ENCODE measurements around the gene TNS1.

The TNS1 gene

DNA sequence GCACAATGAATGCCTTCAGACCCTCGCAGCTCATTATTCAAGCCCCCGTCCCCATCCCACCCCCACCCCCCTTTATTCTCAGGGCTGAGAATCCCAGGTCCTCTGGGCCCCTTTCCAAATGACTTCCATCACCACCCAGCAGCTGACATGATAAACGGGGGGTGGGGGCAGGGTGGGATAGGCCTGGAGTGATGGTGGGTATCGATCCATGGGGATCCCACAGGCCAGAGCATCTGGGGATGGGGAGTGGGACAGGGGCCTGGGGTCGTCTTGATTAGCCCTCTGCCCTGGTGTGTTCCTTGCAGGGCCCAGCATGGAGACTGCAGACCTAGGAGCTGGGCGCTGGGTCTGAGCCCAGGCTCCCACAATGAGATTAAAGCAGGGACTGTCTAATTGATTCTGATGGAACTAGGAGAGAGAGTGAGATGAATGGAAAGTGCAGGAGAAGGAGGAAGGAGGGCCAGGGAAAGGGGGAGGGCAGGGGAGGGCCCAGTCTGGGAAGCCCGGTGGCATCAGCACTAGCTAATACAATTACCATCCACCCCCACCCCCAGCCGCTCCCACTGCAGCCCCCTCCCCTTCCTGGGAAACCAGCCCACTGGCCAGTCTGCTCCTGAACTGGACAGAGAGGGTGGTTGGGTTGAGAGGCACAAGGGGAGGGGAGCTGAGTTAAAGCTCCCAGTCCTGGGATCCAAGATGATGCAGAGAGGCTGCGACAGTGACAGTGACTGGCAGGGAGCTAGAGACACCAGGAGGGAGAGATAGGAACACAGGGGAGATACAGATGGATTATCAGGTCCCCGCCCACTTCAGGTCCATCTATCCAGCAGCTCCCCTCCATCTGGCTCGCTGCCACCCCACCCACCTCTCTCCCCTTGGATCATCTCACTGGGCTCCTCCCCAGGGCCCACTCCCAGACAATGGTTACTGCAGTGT lies 13.1 kb upstream of the TNS1 start:
- peak; percentile 66 for DNase-seq (ENCODE audit: low spot score)

DNA sequence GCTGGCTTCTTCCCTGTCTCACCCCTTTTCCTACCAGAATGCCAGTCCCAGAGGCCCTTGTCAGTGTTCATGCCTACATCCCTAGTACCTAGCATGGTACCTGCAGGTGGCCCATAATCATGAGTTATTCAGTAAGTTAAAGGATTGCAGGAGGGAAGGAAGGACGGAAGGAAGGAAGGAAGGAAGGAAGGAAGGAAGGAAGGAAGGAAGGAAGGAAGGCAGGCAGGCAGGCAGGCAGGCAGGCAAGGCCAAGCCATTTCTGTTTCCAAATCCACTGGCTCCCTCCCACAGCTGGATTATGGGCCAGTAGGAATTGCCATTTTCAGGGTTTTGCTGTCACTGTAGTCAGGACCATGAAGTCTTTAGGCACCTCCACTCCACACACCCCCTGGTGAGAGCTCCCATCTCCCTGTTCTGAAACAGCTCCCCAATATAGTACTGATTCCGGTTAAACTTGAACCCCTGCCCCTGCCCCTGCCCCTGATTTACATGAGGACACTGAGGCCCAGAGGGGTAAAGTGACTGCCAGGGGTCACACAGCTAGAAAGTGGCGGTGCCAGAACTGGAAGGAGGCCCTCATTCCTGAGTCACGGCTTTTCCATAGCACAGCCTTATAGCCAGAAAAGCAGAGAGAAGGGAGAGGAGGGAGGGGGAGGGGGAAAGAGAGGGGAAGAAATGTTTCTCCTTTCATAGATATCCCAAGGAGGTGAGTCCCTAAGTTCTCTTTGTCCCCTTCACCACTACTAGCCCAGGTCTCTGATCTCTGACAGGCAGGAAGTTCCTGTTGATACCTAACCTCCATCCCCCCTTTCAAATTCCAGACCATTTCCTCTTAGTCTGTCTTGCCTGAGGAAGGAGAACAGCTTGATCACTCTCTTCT lies 12.2 kb upstream of the TNS1 start:
- DNase-seq (ENCODE audit: low spot score) = no peak

DNA sequence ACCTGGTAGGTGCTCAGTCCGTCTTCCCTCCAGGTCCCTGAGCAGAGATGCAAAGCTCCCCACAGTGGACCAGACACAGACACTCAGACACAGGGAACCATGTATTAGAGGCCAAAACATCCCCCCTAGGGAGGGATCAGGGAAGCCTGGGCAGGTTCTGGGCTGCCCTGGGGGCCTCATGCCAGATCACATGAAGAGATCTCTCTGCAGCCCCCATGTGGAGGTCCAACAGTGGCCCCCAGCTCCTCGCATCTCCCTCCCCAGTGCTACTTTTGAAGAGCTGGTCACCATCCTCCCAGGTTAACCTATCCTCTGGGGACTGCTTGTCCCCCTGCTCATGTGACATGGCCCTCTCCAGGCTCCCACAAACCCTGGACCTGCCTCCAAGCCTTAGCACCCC lies 10.5 kb upstream of the TNS1 start:
- no peak for DNase-seq (ENCODE audit: low spot score)

DNA sequence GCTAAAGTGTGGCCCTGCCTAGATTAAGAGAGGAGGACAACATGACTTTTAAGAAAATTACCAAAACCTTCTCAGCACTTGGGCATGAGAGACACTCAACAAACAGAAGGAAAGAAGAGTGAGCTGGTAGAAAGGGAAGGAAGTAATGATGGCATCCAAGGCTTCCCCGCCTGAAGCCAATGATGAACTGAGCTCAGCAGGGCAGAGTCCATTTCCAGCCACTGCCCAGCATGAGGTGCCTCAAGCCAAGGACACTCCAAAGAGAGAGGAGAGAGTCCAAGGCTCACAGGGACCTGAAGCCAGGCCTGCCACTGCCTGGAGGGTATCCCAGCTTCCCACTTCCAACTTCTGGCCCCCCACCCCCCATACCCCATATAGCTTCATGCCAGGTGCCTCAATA lies 9.5 kb upstream of the TNS1 start:
- no peak for DNase-seq (ENCODE audit: low spot score)

DNA sequence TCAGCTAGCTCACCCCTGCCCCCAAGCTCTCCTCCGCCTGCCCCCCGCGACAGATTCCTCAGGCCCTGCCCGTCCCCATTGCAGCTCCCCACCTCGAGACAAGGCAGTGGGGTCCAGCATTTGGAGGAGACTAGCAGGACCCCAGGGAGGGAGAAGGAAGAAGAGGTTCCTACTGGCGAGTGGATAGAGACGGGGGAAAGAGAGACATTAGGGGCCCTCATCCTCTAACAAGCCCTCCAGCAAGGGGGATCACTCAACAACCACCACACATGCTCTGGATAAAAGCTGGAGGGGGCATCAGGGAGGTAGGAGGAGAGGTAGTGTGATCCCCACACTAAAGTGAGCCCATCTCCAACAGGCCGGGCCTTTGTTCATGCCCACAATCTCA lies 8.9 kb upstream of the TNS1 start:
- no peak for DNase-seq (ENCODE audit: low spot score)

DNA sequence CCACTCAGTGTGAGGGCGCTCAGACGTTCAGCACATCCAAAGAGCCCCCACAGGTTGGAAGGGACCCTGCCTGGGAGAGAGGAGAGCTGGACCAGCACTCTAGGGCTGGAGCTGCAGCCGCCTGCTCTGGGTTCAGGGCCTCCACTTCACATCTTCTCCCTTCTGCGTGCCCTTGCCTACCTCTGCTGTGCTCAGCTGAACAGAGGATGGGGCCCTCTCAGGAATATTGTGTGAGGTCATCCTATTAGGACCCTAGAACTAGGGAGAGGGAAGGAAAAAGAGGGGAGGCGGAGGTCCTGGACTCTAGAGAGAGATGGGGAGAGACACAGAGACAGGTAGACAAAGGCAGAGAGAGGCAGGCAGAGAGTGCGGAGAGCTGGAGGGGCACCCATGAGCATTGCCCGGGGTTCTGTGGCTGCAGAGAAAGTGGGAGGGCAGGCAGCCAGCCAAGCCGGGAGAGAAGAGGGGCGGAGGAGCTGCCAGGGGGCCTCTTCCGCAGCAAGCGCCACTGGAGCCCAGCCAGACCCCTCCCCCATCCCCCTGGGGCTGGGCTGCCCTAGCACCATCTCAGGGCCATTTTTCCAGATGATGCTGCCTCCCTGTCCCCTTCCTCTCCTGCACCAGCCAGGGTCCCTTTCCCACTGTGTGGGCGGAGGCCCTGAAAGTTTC lies 8.3 kb upstream of the TNS1 start:
- DNase-seq (ENCODE audit: low spot score) = no peak

DNA sequence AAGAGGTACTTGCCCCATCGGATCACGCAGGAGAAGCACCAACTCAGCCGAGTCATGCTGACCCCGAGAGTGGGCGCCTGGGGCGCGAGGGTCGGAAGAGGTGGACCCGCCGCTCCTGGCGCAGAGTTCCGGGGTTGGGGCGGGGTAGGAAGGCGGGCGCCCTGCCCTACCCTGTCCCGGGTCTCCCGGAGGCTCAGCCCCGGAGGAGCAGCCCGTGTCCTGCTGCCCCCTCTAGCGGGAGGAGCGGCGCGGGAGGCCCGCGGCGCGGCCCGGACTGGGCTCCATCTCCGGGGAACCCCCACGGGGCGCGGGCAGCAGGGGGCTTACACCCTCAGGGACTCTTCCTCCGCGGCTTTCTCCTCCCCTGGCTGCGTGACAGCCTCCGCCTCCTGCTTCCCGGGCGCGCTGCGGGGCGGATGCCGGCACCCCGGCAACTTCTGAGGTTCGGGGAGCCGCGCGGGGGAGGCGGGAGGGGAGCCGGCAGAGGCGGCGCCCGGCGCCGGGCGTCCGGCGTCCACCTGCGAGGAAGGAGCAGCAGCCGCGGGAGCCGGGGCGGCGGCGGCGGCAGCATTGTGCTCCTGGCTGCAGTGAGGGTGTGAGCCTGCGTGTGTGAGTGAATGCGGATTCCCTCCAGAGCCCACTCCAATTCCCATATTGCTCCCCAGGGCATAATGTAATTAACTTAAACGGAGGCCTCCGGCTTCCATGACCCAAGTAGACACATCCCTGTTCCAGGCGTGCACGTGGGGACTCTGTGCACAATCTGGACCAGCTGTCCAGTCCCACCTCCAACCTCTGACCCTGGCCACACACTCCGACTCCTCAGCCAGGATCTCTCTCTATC lies 7.6 kb upstream of the TNS1 start:
- peak; percentile 76 for DNase-seq (ENCODE audit: low spot score)

DNA sequence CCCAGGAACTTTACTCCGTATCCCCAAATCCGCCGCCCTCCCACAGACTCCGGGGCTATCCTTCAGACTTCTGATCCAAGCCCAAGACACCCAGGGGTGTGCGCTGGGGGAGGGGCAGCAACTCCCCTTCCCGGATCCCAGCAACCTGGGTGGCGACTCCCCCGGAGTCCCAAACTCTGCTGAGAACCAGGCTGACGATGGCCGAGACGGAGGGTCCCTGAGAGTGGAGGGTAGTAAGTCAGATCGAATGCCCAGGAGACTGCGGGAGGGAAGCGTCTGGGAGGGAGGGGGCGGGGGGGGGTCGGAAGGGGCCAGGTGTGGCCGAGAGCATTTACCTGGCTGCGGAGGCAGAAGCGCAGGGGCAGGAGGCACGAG lies 7.0 kb upstream of the TNS1 start:
- DNase-seq (ENCODE audit: low spot score) = peak; percentile 62

DNA sequence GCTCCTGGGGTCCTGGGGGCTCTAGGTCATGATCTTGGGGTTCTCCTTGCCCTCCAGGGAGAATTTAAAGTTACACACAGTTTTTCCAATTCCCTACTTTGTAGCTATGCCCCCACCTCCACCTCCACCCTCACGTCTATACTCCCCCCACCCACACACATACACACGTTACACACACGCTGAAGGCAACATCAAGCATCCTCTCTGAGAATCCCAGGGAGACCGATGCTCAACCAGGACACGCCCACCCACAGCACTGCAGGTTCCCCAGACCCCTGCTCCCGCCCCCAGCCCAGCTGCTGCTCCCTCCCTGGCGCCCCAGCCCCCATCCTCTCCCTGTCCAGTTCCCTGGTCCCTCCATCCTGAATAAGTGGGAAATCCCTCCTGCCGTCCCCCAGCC lies 6.4 kb upstream of the TNS1 start:
- DNase-seq (ENCODE audit: low spot score) = no peak

DNA sequence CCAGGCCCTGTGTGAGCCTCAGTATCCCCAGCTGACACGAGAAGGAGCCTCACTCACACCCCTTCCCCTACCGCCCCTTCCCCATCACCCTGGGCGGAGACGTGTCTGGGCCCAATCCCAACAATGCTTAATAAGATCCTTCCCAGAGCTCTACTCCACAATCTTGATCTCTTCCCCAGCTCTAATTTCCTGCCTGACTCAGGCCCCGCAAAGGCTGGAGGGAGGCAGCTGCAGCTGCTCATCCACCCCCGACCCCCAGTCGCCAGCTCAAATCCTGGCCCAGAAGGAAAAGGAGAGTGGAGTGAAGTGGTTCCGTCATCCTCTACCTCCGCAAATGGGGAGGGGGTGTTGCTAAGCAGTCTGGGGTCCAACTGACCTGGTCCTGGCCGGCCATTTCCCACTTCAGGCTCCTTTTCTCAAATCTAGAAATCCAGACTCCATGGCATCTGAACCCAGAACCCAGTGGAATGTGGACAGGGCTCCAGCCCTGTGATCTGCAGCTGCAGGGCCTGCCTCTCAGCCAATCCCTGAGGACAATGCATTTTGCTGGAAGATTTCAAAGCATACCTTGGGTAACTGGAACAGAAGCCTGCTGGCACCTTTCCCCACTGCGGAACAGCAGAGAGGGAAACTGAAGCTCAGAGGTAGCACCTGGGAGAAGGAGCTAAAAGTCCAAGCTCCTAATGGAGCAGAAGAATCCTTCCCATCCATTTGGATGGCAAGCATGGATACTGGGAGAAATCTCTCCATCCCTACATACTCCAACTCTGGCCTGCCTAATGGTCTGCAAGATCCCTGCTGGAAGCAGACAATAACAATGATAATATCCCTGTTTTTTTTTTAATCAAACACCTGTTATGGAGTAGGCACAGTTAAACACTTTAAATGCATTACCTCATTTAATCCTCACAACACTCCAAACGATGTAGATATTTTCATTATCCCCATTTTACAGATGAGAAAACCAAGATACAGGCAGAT lies 5.6 kb upstream of the TNS1 start:
- no peak for DNase-seq (ENCODE audit: low spot score)

DNA sequence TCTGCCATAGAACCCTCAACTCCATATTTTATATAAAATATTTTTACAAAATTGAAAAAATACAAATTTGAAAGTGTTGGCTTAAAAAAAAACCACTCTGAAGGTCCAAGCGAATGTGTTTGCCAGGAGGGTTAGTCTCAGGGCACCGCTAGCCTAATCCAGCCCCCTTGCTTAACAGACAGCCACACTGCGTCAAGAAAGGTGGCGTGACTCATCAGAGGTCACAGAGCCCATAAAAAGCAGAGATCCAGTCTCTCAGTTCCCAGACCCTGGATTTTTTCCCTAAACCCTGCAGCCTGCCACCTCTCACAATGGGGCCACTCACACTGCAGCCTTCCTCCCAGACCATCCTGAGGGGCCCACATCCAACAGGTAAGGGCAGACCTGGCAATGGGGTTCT lies 3.9 kb upstream of the TNS1 start:
- no peak for DNase-seq (ENCODE audit: low spot score)

DNA sequence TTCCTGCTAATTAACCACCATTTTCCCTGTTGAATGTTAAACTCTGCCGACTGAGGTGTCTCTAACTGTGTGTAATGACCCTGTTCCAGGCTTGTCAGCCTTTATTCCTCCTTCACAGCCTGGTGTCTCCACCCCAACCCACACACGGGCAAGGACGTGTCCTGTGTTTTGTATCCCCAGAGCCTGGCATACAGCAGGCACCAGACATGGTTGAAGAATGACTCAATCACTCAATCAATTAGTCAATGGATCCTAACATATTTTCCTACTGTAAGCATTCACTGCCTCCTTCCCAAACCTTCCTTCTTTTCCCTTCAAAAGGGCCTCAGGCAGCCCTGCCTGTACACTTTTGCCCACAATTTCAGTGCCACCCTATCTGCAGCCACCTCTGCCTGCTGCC lies 2.7 kb upstream of the TNS1 start:
- DNase-seq (ENCODE audit: low spot score) = no peak

DNA sequence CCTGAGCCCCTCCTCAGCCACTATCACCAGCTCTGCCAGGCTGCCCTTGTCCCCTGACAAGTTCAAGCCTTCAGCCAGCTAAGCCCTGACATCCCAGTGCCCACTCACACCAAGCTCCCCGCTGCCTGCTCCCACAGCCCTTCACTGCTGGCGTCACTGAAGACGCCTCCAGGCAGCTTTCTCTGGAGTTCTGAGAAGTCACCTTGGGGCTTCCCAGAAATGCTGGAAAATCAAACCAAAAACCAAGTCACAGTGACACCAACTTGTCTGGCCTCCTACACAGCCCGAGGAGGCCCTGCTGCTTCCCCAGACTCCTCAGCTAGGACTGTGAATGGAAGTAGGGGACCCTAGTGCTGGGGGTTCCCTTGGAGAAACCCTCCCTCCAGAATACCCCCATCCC lies 2.2 kb upstream of the TNS1 start:
- no peak for DNase-seq (ENCODE audit: low spot score)

DNA sequence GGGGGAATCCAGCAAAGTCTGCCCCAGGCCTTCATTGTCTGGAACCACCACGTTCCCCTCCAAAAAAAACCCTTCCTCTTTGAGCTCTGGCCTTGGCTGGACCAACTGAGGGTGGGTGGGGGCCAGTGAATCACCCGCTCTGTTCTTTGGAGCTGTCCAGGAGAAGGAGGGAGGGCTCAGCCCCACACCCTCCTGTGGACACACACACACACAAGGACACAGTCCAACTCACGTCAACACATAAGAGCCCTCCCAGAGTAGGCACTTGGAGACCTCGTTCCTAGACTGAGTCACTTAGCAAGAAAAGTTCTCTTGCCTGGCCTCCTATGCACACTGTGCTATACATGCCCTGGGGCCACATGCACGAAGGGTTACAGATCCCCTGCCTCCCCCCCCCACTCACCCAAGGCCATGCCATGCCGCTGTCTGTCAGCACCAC lies 1.2 kb upstream of the TNS1 start:
- no peak for DNase-seq (ENCODE audit: low spot score)

DNA sequence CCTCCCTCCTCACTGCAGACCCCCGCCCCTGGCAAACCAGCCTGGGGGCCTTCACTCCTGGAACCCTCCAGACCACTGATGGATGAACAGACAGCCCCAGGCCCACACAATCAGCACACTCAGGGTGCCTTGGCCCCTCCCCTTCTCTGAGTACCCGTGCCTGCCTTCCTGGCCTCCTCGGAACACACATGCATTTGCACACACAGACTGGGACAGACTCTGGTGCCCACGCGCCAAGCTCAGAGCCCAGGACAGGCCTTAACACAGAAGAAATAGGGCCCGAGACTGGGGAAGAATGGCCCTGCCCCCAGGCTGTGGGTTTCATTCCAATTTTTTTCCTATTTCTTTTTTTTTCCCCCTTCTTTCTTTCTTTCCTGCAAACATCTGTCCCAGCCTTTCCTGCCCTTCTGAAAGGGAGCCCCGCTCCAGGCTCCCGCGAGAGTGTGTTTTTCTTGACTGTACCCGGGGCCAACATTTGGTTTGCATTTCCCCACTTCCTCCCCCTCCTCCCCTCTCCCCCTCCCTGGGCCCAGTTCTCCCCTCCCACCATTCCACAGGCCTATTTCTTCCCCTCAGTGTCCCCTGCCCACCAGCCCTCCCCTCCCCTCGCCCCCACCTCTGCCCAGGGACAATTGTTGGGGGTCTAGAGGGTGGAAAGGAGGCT lies 618 bp upstream of the TNS1 start:
- no peak for DNase-seq (ENCODE audit: low spot score)

DNA sequence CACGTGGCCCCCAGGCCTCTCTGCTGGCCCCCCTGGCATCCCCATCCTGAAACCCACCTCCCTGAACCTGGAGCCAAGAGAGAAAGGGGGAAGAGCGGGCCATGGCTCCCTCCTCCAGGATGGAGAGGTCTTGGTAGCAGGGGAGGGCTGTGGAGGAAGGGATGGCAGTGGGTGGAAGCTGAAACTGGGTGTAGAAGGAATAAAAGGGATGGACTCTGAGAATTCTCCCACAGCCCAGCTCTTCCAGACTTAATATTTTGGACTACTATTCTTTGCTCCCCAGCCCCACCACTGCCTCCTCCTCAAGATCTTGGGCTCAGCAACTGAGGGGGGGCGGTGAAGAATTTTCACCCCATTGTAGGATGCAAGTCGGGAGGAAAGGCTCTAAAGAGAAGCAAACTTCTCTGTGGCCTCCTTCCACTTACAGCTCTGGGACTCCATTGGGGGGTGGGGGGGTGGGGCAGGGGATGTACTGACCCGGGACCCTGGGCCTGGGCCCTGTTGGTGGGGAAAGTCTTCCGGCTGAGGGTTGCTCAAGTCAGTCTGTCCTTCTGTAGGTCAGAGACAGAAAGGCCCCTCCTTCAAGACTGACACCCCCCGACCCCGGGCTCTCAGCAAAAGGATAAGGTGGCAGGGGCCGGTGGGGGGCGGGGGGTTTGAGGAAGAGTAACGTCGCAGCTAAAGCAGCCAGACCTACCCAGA lies 501 bp downstream of the TNS1 start:
- DNase-seq (ENCODE audit: low spot score) = no peak

DNA sequence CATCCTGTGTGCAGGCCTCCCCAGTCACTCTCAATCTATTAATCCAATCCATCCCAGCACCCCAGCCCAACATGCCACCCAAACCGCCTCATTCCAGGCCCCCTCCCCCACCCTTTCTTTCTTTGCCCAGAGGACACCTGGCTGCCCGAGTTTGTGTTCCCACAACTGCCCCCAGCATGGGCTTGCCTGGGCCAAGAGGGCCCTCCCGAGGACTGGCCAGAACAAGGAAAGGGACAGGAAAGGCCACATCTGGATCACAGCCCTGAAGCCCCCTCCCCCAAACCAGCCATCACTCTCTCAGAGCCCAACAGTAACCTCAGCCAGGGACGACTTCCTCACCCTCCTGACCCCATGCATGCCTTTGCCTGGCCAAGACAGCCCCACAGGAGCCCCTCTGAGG lies 1.2 kb downstream of the TNS1 start:
- no peak for DNase-seq (ENCODE audit: low spot score)

DNA sequence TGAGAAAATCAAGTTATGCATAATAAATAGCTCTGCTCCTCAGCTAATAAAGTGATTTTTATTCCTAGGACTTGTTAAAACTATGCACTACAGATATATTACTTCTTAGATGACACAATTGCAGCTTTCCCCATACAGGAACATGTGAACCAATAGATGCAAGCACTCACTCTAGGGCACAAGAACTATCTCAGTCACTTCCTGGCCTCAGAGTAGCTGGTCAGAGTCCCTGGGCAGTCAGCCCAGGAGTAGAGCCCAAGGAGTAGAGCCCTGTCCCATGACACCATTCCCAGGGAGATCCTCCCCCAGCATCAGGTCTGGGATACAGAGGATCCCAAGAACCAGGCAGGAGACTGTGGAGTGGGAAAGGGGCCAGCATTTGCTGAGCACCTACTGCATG lies 2.7 kb downstream of the TNS1 start:
- no peak for DNase-seq (ENCODE audit: low spot score)

DNA sequence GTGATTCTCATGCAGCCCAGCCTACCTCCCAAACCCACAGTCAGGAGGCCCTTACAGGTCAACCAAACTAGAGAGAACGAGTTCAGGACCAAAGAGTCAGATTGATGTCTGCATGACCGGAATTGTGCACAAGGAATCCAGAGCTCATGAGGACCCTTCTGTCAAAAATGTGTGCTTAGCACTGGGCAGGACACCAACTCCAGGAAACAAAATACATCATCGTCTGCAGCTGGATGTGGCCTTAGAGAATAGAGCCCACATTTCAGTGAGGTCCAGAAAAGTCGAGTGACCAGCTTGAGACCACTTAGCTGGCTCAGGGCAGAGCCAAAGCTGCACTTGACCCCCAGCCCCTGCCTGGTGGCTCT lies 3.2 kb downstream of the TNS1 start:
- DNase-seq (ENCODE audit: low spot score) = no peak

Measured in ecto neural progenitor cell (in vitro differentiated cells).